ENCODE data around the gene FST.

Gene FST

GRCh38 chr5:53480416-53481158, at the start of gene FST:
TSS of gene FST (plus strand) at chr5:53480629. CDS start at chr5:53480792, 163 bp downstream.
- DNase-seq: no peak

DNA sequence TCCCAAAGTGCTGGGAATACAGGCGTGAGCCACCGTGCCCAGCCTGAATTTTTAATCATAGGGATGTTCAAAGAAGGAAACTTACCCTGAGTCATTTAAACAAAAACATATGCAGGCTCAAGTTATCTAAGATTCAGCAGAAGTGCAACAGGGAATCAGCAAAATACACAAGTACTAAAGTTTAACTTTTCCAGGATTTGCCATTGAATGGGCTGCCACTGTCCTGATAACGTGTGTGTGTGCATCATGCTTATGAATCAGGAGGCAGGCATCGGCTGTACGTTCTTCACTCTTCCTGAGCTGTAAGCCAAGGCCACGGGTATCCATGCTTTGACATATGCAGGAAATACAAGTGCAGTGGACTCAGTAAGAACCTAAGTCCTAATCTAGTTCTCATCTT, 48.8 kb upstream of the FST start:
- DNase-seq: no peak

- no peak for DNase-seq
Measured at GRCh38 chr5:53433026-53433425, 47.4 kb upstream of the FST start.

GRCh38 chr5:53434541-53434940, 45.9 kb upstream of the FST start:
- DNase-seq: no peak

GRCh38 chr5:53436480-53437191, 43.8 kb upstream of the FST start:
- DNase-seq: no peak

DNA sequence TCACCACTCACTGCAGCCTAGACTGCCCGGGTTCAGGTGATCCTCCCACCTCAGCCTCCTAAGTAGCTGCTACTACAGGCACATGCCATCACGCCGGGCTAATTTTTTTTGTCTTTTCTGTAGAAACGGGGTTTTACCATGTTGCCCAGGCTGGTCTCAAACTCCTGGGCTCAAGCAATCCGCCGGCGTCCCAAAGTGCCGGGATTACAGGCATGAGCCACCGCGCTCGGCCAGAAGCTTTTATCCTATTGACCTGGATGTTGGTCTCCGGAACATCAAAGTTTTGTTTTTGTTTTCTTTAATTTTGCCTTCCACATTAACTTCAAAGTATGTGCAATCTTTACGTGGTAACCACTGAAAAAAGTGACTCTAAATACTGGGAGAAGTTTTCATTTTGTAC, 42.4 kb upstream of the FST start:
- DNase-seq: no peak

- no peak for DNase-seq
Measured at GRCh38 chr5:53438486-53439472, 41.6 kb upstream of the FST start.

GRCh38 chr5:53442961-53443360, 37.5 kb upstream of the FST start:
- no peak for DNase-seq

DNA sequence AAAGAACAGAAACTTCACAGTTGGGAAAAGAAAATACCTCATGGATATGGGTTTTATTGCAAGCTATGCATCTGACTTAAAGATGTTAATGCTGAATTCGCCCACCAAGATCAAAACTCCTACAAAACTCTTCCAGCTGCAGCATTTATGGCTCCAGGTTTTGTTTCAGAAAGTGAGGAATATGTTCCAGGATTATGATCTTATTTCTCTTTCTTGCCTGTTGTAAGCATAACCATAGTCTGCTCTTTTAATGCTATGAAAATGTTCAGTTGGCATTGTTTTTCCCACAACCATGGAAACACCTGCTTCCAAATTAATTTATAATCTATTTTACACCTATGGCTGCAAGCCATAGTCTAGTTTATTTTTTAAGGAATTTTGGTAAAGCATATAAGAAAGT, 34.9 kb upstream of the FST start:
- no peak for DNase-seq

DNA sequence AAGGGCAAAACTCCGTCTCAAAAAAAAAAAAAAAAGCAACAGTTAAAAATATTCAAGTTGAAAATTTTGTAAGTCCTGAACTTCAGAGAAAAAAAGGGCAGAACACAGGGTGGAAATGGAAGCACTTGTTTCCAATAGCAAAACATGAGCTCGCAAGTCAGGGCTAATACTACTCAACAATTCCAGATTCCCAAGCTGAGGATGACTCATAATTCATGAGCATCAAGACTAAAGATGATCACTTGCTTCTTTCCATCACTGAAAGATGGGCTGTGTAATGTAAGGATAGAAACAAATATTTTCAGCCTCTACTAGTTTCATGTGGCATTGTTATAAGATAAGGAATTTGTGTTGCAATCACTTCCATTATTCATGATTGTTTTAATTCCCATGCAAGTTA, 33.5 kb upstream of the FST start:
- no peak for DNase-seq

GRCh38 chr5:53448851-53449250, 31.6 kb upstream of the FST start:
- DNase-seq: no peak

DNA sequence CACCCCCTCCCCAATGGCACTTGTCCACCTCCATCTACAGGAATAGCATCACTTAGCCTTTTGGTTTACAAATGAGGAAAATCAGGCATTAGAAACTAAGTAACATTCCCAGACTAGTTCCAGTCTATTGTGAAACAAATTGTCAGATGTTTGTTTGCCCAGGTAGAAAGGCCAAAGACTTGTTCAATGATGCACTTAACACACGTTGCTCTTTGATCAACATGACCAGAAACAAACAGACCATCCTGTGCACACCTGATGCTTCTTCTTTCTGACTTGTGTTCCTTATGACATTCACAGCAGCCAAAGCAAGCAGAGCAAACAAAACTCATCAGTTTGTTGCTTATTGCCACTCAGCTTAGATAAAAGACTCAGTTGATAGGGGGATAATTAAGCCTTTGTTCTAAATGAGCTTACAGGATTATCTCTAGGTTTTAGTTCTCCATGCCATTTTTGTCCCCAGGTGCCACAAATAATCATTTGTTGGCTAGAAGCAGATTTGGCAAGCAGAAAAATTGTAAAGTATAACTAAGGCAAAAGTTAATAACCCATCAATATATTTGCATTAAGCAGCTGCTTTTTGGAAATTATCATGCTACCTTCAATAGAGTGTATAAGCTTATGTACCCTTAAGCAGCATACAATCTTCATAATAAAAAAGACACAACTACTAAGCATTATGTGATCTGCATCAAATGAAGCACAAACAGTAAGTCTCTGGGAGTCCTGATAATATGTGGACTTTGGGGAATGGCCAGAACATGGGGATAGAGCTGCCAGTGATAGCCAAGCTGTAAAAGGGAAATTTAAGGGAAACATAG, 26.3 kb upstream of the FST start:
- no peak for DNase-seq

DNA sequence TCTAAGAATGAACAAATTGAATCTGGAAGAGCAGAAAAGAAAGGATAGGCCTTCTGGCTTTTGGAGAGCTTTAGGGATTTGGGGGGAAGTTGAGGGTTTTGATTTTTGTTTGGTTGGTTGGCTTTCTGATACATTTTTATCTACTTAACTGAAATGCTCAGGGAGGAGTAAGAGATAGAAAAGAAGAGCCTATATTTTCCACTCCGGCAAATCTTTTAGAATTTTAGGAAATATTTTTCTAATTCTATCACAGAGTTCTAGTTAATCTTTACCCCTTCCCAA, 25.8 kb upstream of the FST start:
- no peak for DNase-seq

DNA sequence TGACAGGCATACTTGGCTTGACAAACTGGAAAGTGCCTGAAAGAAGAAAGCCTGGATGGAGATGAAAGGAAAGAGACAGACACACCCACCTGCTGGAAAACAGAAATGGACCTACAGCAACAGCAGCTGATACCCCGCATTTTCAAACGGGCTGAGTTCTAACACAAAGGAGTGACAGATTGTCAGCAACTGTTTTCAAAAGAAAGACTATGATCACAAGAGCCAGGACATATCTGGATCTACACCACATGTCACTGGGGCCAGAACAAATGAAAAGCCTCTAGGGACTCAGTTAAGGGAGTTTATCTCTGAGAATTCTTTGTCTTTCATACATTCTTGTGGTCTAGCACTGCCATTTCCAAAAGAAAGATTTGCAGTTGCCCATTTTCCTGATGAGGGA, 24.1 kb upstream of the FST start:
- no peak for DNase-seq

GRCh38 chr5:53463909-53464621, 16.4 kb upstream of the FST start:
- no peak for DNase-seq

DNA sequence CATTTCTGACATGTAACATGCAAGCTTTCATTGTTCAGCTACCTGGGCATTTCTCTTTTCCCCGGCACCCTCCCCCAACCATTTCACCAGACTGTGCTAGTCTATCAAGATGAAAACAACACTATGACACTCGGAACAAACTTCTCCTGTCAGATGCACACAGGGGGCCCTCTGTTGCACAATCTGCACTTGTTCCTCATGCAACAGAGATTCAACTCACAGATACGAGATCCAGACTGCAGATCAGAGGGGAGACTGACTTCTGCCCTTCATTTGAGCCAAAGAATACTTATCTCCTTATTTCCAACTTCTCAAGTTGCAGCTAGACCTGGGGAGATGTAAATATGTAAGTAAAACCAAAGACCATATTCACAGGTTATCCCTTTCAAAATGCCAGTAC, 15.7 kb upstream of the FST start:
- DNase-seq: no peak

GRCh38 chr5:53469946-53470687, 10.3 kb upstream of the FST start:
- no peak for DNase-seq

DNA sequence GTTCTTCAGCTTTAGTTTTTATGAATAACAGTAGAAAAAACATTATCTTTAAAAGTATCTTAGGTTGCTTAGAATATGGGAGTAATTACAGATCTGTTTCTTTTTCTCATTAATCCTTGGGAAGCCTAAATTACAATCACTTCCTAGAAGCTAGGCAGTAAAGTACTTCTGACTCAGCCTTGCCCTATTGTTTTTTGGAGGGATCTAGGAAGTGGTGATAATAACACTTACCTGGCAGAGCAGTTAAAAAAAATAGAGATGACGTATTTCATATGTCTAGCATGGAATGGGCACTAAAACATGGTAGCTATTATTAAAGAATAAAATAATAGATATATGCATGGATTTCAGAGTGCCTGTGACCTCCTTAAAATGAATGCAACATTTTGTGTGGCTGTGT, 8.2 kb upstream of the FST start:
- DNase-seq: no peak

DNA sequence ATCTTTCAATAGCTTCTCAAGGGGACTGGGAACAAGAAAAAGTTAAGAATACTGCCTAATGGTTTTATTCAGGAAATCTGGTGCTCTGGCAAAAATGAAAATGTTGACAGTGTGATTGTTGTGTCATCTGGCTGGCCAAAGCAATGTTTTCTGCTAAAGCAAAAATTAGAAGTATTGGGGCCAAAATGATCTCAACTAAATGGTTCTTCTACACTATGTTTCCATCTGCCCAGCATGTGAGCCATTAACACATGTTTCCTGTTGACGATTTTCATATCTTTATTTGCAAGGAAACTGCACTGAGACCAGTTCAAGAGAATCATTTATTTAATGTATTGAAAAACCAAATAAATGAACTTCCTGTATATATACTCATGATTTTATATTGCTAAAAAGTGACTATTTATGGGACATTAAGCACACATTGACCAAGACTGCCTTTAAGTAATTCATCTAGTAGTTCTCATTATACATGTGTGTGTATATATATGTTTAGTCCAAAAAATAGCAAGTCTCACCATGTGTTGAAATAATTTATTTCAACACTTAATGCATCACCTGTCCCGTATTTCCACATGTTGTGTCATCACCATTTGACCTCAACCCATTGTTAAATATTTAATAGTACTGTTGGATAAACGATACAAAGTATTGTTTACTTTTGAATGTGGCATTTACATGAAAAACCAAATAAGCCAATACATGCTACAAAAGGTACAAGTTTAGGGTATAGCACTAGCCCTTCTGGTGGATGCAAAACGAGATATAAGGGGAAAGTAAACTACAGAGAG, 7.5 kb upstream of the FST start:
- no peak for DNase-seq

DNA sequence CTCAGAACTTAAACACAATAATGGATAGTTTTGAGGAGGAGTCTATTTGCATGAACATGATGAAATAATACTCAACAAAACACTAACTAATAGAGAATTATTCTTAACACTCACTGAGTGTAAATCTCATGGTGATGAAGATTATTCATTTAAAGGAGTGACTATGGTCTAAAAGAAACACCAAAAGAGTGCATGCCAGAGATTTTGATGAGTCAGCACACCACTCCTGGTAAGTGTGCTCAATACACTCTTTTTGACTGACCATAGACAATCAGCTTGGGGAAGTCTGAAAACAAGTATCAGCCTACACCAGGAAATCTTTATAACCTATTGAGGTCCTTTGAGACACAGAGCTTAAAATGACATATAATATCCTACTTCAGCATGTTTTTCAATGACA, 6.8 kb upstream of the FST start:
- DNase-seq: no peak

GRCh38 chr5:53475320-53475719, 5.1 kb upstream of the FST start:
- DNase-seq: no peak

Measured in NCI-H1930 (cell line).